CD1c-positive myeloid dendritic cell (primary cell): ENCODE measurements around the gene ZNF462.

ENCODE experiments used
- DNase-seq: peaks from one replicate; pipeline ENCODE4 v3.0.0-alpha.2; 2016; ENCODE audit errors: extremely low spot score

Gene ZNF462

DNA sequence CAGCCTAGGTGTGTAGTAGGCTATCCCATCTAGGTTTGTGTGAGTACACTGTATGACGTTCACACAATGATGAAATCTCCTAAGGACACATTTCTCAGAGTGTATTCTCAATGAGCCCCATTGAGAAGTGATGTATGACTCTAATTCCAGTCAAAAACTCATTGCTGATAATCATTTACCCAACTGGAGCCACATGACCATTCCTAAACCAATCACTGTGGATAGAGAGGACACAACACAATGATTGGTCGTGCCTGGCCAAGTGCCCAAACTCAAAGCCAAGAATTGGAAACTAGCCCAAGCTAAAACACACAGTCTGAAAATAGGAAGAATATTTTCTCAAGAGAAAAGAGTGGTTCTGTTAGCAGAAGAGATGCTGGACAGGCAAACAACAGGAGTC, 191.2 kb downstream of the ZNF462 start:
- DNase-seq: no peak

DNA sequence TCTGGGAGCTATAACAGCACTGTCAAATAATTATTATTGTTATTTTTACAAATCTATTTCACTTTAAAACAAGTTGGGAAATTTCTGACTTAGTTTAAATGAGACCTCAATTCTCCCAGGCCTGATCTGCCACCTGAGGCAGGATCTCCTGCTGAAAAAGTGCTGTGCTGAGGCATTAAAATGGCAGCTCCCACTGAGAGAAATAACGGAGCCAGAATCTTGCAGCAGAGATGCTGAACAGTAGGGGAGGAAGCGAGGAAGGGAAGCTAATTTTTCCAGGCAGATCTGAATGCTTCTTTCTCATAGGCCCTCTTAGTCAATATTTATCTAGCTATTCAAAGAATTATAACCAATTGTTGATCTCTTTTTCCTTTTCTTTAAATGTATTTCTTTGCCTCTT, 196.3 kb downstream of the ZNF462 start:
- no peak for DNase-seq

- DNase-seq: peak; percentile 61
Observed at GRCh38 chr9:107060062-107060461, 197.1 kb downstream of the ZNF462 start.
